Calu3 (cell line): Measurements from ENCODE around the gene PRR14. TPM values are rescaled to one million over a fixed set of nuclear protein-coding genes. Genes with fewer than 3 reads are reported as not detected.
"Not testable (repeated sequence)": the region's sequence is repeated elsewhere in the genome, so short reads cannot be mapped to it uniquely, and the experiment has no call there.

Source experiments
- BruUV-seq: library from RNA; stranded (reverse); fragments of 400-500 nt; replicated peaks from 2 replicates; lab custom pipeline; 2021; lab: Mats Ljungman, UMichigan
- CTCF ChIA-PET: fragments of 300-600 bp; sonication (Branson Sonifier 250); formaldehyde crosslinking; loops from one replicate; lab custom pipeline; 2022; ENCODE audit warnings: antibody characterized with exemption; lab: Charles Lee
- DNase-seq: peaks from one replicate; pipeline ENCODE4 v3.0.0; 2022
- H3K27ac Mint-ChIP-seq: one replicate; pipeline ENCODE4 v1.8.0; 2022; ENCODE audit warnings: mixed read lengths; ENCODE audit not compliant: unreplicated experiment
- H3K27me3 Mint-ChIP-seq: one replicate; pipeline ENCODE4 v1.8.0; 2022; ENCODE audit warnings: mixed read lengths; ENCODE audit not compliant: unreplicated experiment
- H3K36me3 Mint-ChIP-seq: one replicate; pipeline ENCODE4 v1.8.0; 2022; ENCODE audit warnings: mild to moderate bottlenecking, moderate library complexity, mixed read lengths; ENCODE audit not compliant: insufficient read depth, unreplicated experiment
- H3K4me1 Mint-ChIP-seq: one replicate; pipeline ENCODE4 v1.8.0; 2022; ENCODE audit warnings: mild to moderate bottlenecking, low read depth, mixed read lengths; ENCODE audit not compliant: unreplicated experiment
- H3K4me3 Mint-ChIP-seq: one replicate; pipeline ENCODE4 v1.8.0; 2022; ENCODE audit warnings: mild to moderate bottlenecking, low read depth, moderate library complexity, mixed read lengths; ENCODE audit not compliant: unreplicated experiment
- H3K9me3 Mint-ChIP-seq: one replicate; pipeline ENCODE4 v1.8.0; 2022; ENCODE audit warnings: low read depth, mixed read lengths; ENCODE audit not compliant: unreplicated experiment
- CTCF ChIP-seq: fragments of 200-600 bp; IDR thresholded peaks from one replicate; pipeline ENCODE4 v1.8.0; 2022; ENCODE audit warnings: antibody characterized with exemption; ENCODE audit not compliant: unreplicated experiment
- intact Hi-C: fragments of 100-400 bp; cut with micrococcal nuclease; formaldehyde crosslinking; loops from one replicate; pipeline ENCODE4 v1.10.0; 2022; ENCODE audit not compliant: unreplicated experiment
- total RNA-seq: library from RNA; stranded (reverse); gene quantifications from 2 replicates; pipeline ENCODE4 v1.2.3, GENCODE V29; 2022

The PRR14 gene
- total RNA-seq, 1 experiment from 2014 or later = 47.4 TPM

GRCh38 chr16:30691907-30692306, 41.1 kb downstream of the PRR14 start:
- intact Hi-C loops = no loop called here
- peaks cover 21% of the 10 kb centered on the region for H3K27me3 Mint-ChIP-seq
- CTCF ChIA-PET = no interaction called here

GRCh38 chr16:30692396-30693064, 41.8 kb downstream of the PRR14 start:
- peaks cover 13% of the 10 kb centered on the region for H3K36me3 Mint-ChIP-seq
- H3K27ac Mint-ChIP-seq = no peak overlapping the region
- no peak for DNase-seq
- intact Hi-C loops = no loop called here
- H3K27me3 Mint-ChIP-seq = peaks cover 21% of the 10 kb centered on the region
- CTCF ChIA-PET = interaction anchor here (1.1 kb wide), 1 partner anchor 127 kb away, joined by 3 read pairs; no protein-coding TSS in a partner anchor
- no peaks in the 10 kb centered on the region for H3K9me3 Mint-ChIP-seq
- no TSS peak for BruUV-seq
- TF ChIP-seq CTCF = no peak
- H3K4me3 Mint-ChIP-seq = no peak overlapping the region
- peaks cover 13% of the 10 kb centered on the region for H3K4me1 Mint-ChIP-seq

More at GRCh38 chr16:30691907-30692306, 41.1 kb downstream of the PRR14 start:
- Mint-ChIP-seq H3K4me1 (peaks cover 8% of the 10 kb centered on the region), H3K36me3 (peaks cover 7% of the 10 kb centered on the region), H3K9me3 (no peaks in the 10 kb centered on the region), H3K4me3 (no peak overlapping the region), H3K27ac (no peak overlapping the region)
- TF ChIP-seq CTCF = no peak
- BruUV-seq = no TSS peak
- no peak for DNase-seq

- no peak for DNase-seq
- CTCF ChIA-PET = interaction anchor here (1.6 to 1.8 kb wide), 2 partner anchors 22 to 36 kb away, joined by 4 to 16 read pairs; partner anchors contain the start of gene FBRS
- intact Hi-C loops = loop anchor here (5.0 kb wide), 1 partner anchor 38 kb away; the partner anchor contains the start of gene FBRS
- H3K9me3 Mint-ChIP-seq = no peaks in the 10 kb centered on the region
- peaks cover 39% of the 10 kb centered on the region for H3K36me3 Mint-ChIP-seq
- no peak for TF ChIP-seq CTCF
- H3K4me3 Mint-ChIP-seq = no peak overlapping the region
- H3K27ac Mint-ChIP-seq = no peak overlapping the region
- peaks cover 26% of the 10 kb centered on the region for H3K4me1 Mint-ChIP-seq
- no TSS peak for BruUV-seq
- peaks cover 21% of the 10 kb centered on the region for H3K27me3 Mint-ChIP-seq
Measured at GRCh38 chr16:30694926-30695693, 44.4 kb downstream of the PRR14 start.

- H3K27ac Mint-ChIP-seq, H3K4me3 Mint-ChIP-seq, DNase-seq, BruUV-seq, H3K9me3 Mint-ChIP-seq: not testable (repeated sequence)
- H3K27me3 Mint-ChIP-seq = peaks cover 16% of the 10 kb centered on the region
- peaks cover 54% of the 10 kb centered on the region for H3K36me3 Mint-ChIP-seq
- CTCF ChIA-PET = interaction anchor here (1.2 kb wide), 1 partner anchor 301 kb away, joined by 3 read pairs; the partner anchor contains the start of gene ZNF48
- intact Hi-C loops = loop anchor here (5.0 kb wide), 1 partner anchor 39 kb away; the partner anchor contains the start of gene FBRS
- peaks cover 33% of the 10 kb centered on the region for H3K4me1 Mint-ChIP-seq
Measured at GRCh38 chr16:30696646-30697045, 45.9 kb downstream of the PRR14 start.
